Muscle of leg (tissue), 11 donors: ENCODE measurements around the gene CCND3. TPM values are rescaled to one million over a fixed set of nuclear protein-coding genes. Genes with fewer than 3 reads are reported as not detected.

Experiments
- DNase-seq: peaks from one replicate; pipeline ENCODE4 v3.0.0; 2013
- H3K27ac ChIP-seq: one replicate; pipeline ENCODE4 v1.5.1; 2013; ENCODE audit warnings: mild to moderate bottlenecking, low read length, control low read depth
- H3K27me3 ChIP-seq: one replicate; pipeline ENCODE4 v1.6.1; 2013; ENCODE audit warnings: low read length; ENCODE audit not compliant: control insufficient read depth, insufficient read depth
- H3K36me3 ChIP-seq: one replicate; pipeline ENCODE4 v1.6.1; 2013; ENCODE audit warnings: low read length; ENCODE audit not compliant: control insufficient read depth, insufficient read depth
- H3K4me1 ChIP-seq: one replicate; pipeline ENCODE4 v1.6.1; 2013; ENCODE audit warnings: low read length; ENCODE audit not compliant: control insufficient read depth, insufficient read depth
- H3K4me3 ChIP-seq: one replicate; pipeline ENCODE4 v1.5.1; 2013; ENCODE audit warnings: low read length, control low read depth
- H3K9me3 ChIP-seq: replicated peaks from 2 replicates; pipeline ENCODE4 v1.6.1; 2013; ENCODE audit warnings: low read depth, low read length; ENCODE audit not compliant: control insufficient read depth
- WGBS: methylation state at CpG from one replicate; pipeline ENCODE4 v1.1.5; 2013; ENCODE audit warnings: missing lambda C conversion rate; ENCODE audit not compliant: insufficient coverage; 5-methylcytosine and 5-hydroxymethylcytosine counted together
- polyA plus RNA-seq, 8 donors: library from polyadenylated mRNA; unstranded; fragments of 120-200 nt; gene quantifications; one replicate each; pipeline versions ENCODE4 v1.2.1 to v1.2.3, GENCODE V29; 2013; ENCODE audit warnings: inconsistent platforms in 1 of 8, low replicate concordance in 1 of 8; ENCODE audit not compliant: insufficient read length in 8 of 8, insufficient read depth in 1 of 8
- total RNA-seq: library from RNA; stranded (reverse); fragments of 120-200 nt; gene quantifications from one replicate; pipeline ENCODE4 v1.2.4, GENCODE V29; 2013

Gene CCND3
- total and polyA plus RNA-seq, 9 donors = 30.2 to 99.9 (median 82.3) TPM

- 43% methylated on average over 4 of the region's 5 CpGs for WGBS
- H3K4me1 ChIP-seq = peaks cover 62% of the 10 kb centered on the region
- DNase-seq = no peak
- peak overlapping the region; percentile 95 for H3K4me3 ChIP-seq
- H3K36me3 ChIP-seq = peaks cover 43% of the 10 kb centered on the region
- no peaks in the 10 kb centered on the region for H3K9me3 ChIP-seq
- H3K27ac ChIP-seq = peak overlapping the region; percentile 81
- no peaks in the 10 kb centered on the region for H3K27me3 ChIP-seq
Observed at GRCh38 chr6:41938590-41939175, 2.9 kb downstream of the CCND3 start.

- Histone ChIP-seq H3K4me1 (peaks cover 62% of the 10 kb centered on the region), H3K4me3 (no peak overlapping the region)
- peak; percentile 76 for DNase-seq
Observed at GRCh38 chr6:41937861-41938574, 3.6 kb downstream of the CCND3 start.

GRCh38 chr6:41937472-41937860 lies 4.1 kb downstream of the CCND3 start:
- Histone ChIP-seq H3K9me3 (no peaks in the 10 kb centered on the region), H3K27ac (peak overlapping the region; percentile 81), H3K27me3 (no peaks in the 10 kb centered on the region), H3K36me3 (peaks cover 50% of the 10 kb centered on the region), H3K4me3 (no peak overlapping the region), H3K4me1 (peaks cover 62% of the 10 kb centered on the region)
- no peak for DNase-seq
- no CpG with 5 or more reads among the region's 2 CpGs for WGBS

More at GRCh38 chr6:41937861-41938574, 3.6 kb downstream of the CCND3 start:
- WGBS = 33% methylated on average over 1 of the region's 4 CpGs
- Histone ChIP-seq H3K27me3 (no peaks in the 10 kb centered on the region), H3K27ac (peak overlapping the region; percentile 81), H3K9me3 (no peaks in the 10 kb centered on the region), H3K36me3 (peaks cover 45% of the 10 kb centered on the region)

- peak overlapping the region; percentile 77 for H3K27ac ChIP-seq
- WGBS = 28% methylated on average over 5 of the region's 10 CpGs
Observed at GRCh38 chr6:41936073-41936837, 5.4 kb downstream of the CCND3 start.

GRCh38 chr6:41935685-41936072 lies 5.9 kb downstream of the CCND3 start:
- 51% methylated on average over 6 of the region's 8 CpGs for WGBS
- Histone ChIP-seq H3K27me3 (no peaks in the 10 kb centered on the region), H3K4me3 (no peak overlapping the region), H3K4me1 (peaks cover 57% of the 10 kb centered on the region), H3K36me3 (peaks cover 68% of the 10 kb centered on the region), H3K27ac (peak overlapping the region; percentile 77), H3K9me3 (no peaks in the 10 kb centered on the region)
- no peak for DNase-seq

More at GRCh38 chr6:41936073-41936837, 5.4 kb downstream of the CCND3 start:
- H3K27me3 ChIP-seq = no peaks in the 10 kb centered on the region
- no peak overlapping the region for H3K4me3 ChIP-seq
- peaks cover 62% of the 10 kb centered on the region for H3K36me3 ChIP-seq
- H3K4me1 ChIP-seq = peaks cover 57% of the 10 kb centered on the region
- peak; percentile 83 for DNase-seq
- no peaks in the 10 kb centered on the region for H3K9me3 ChIP-seq

GRCh38 chr6:41935193-41935574 lies 6.4 kb downstream of the CCND3 start:
- H3K4me1 ChIP-seq = peaks cover 53% of the 10 kb centered on the region
- no peak overlapping the region for H3K4me3 ChIP-seq
- WGBS = no CpG with 5 or more reads among the region's 1 CpG
- peak overlapping the region; percentile 77 for H3K27ac ChIP-seq
- peaks cover 73% of the 10 kb centered on the region for H3K36me3 ChIP-seq
- DNase-seq = no peak
- H3K27me3 ChIP-seq = no peaks in the 10 kb centered on the region
- no peaks in the 10 kb centered on the region for H3K9me3 ChIP-seq

GRCh38 chr6:41934278-41935192 lies 7.1 kb downstream of the CCND3 start:
- peaks cover 46% of the 10 kb centered on the region for H3K4me1 ChIP-seq
- WGBS = no CpG with 5 or more reads among the region's 7 CpGs
- no peaks in the 10 kb centered on the region for H3K27me3 ChIP-seq
- no peak for DNase-seq
- peaks cover 75% of the 10 kb centered on the region for H3K36me3 ChIP-seq
- H3K4me3 ChIP-seq = no peak overlapping the region
- H3K27ac ChIP-seq = peak overlapping the region; percentile 77
- no peaks in the 10 kb centered on the region for H3K9me3 ChIP-seq

- peaks cover 88% of the 10 kb centered on the region for H3K36me3 ChIP-seq
- no peak for DNase-seq
- peaks cover 25% of the 10 kb centered on the region for H3K4me1 ChIP-seq
- H3K9me3 ChIP-seq = no peaks in the 10 kb centered on the region
- no peak overlapping the region for H3K4me3 ChIP-seq
- H3K27ac ChIP-seq = no peak overlapping the region
- no peaks in the 10 kb centered on the region for H3K27me3 ChIP-seq
- 86% methylated on average over 15 of the region's 15 CpGs for WGBS
Observed at GRCh38 chr6:41932378-41932777, 9.2 kb downstream of the CCND3 start.

- Histone ChIP-seq H3K4me3 (no peak overlapping the region), H3K27me3 (no peaks in the 10 kb centered on the region), H3K9me3 (no peaks in the 10 kb centered on the region), H3K36me3 (peaks cover 87% of the 10 kb centered on the region), H3K27ac (no peak overlapping the region), H3K4me1 (peaks cover 20% of the 10 kb centered on the region)
- DNase-seq = no peak
- 47% methylated on average over 2 of the region's 2 CpGs for WGBS
Observed at GRCh38 chr6:41931792-41932191, 9.8 kb downstream of the CCND3 start.
